ENCODE data around the gene GRK5. TPM values are rescaled to one million over a fixed set of nuclear protein-coding genes. Genes with fewer than 3 reads are reported as not detected.

GRK5 gene
- total RNA-seq, 4 donors from 2014 or later, result 6.2 to 12.5 (median 9.1) TPM

DNA sequence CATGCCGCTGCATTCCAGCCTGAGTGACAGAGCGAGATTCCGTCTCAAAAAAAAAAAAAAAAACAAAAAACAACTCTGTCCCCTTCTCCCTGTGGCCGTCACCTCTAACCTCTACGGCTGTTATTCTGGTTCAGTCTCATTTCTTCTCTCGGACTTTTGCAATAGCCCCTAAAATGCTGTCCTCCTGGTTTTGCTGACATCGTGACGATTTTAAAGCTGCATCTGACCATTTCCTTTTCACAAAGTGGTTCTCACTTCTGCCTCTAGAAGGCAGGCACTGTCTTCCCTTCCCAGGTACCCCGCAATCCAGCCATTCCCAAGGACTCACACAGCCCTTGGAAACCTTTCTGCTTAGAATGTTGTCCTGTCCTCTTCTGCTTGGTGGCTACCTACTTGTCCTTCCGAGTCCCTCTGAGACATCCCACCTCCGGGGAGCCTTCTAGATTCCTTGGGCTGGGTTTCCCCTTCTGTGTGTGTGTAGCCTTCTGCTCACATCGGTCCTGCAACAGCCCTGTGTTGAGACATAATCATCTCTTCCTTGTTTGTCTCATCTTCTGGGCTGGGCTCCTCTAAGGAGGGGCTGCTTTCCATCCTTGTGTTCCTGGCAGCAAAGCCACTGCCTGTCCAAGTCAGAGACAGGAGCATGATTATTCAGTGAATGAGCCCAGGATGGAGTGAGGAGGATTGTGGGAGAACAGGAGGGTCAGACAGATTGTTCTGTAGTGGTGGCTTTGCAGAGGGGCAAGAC is 83.1 kb downstream of the GRK5 start:
- TF ChIP-seq, protein P1, sequence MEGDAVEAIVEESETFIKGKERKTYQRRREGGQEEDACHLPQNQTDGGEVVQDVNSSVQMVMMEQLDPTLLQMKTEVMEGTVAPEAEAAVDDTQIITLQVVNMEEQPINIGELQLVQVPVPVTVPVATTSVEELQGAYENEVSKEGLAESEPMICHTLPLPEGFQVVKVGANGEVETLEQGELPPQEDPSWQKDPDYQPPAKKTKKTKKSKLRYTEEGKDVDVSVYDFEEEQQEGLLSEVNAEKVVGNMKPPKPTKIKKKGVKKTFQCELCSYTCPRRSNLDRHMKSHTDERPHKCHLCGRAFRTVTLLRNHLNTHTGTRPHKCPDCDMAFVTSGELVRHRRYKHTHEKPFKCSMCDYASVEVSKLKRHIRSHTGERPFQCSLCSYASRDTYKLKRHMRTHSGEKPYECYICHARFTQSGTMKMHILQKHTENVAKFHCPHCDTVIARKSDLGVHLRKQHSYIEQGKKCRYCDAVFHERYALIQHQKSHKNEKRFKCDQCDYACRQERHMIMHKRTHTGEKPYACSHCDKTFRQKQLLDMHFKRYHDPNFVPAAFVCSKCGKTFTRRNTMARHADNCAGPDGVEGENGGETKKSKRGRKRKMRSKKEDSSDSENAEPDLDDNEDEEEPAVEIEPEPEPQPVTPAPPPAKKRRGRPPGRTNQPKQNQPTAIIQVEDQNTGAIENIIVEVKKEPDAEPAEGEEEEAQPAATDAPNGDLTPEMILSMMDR (IDR thresholded peaks at IDR 0.05 in 4 of 5, conservative IDR thresholded peaks at IDR 0.05 in 1 of 5), result no peak
- TF ChIP-seq POLR2A (IDR thresholded peaks at IDR 0.05), result no peak
- no peaks in the 10 kb centered on the region for H3K27me3 ChIP-seq
- intact Hi-C loops (cut with DNase I; ENCODE audit: low total_unique reads), result no loop called here
- no peak overlapping the region for H3K4me3 ChIP-seq
- DNase-seq (no peak), ATAC-seq (peak in 1 of 2 donors; percentile 8)
- H3K27ac ChIP-seq, result peak overlapping the region; percentile 41 to 76 (median 60)
- no peaks in the 10 kb centered on the region for H3K36me3 ChIP-seq
- in situ Hi-C loops (cut with MboI; ENCODE audit: low sequenced_read_pairs in 4 of 4), result no loop called here
- no peaks in the 10 kb centered on the region for H3K9me3 ChIP-seq
- H3K4me1 ChIP-seq, result peaks cover 19 to 37% of the 10 kb centered on the region in 2 donors

DNA sequence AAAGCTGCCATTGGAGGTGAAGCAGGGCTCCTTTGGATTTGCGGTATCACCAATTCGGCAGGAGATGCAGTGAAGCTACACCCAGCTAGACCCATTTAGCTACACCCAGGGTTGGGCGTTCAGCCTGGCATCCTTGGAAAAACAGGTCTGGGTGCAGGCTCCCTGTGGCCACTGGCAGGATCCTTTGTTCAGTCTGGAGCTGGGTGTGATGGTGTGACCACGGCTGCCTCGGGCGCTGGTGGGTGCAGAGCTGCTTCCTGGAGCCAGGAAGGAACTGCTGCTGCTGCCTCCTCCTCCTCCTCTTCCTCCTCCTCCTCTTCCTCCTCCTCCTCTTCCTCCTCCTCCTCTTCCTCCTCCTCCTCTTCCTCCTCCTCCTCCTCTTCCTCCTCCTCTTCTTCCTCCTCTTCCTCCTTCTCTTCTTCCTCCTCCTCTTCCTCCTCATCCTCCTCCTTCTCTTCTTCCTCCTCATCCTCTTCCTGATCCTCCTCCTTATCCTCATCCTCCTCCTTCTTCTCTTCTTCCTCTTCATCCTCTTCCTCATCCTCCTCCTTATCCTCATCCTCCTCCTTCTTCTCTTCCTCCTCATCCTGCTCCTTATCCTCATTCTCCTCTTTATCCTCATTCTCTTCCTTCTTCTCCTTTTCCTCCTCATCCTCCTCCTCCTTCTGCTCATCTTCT is 84.0 kb downstream of the GRK5 start:
- Histone ChIP-seq H3K9me3 (no peaks in the 10 kb centered on the region), H3K4me3 (no peak overlapping the region), H3K27ac (peak overlapping the region; percentile 41 to 76 (median 60)), H3K4me1 (peaks cover 13 to 31% of the 10 kb centered on the region in 2 donors), H3K36me3 (no peaks in the 10 kb centered on the region), H3K27me3 (no peaks in the 10 kb centered on the region)
- DNase-seq (no peak), ATAC-seq (no peak)
- intact Hi-C loops (cut with DNase I; ENCODE audit: low total_unique reads) (no loop called here), in situ Hi-C loops (cut with MboI; ENCODE audit: low sequenced_read_pairs in 4 of 4) (no loop called here)
- TF ChIP-seq, protein P1 (IDR thresholded peaks at IDR 0.05 in 4 of 5, conservative IDR thresholded peaks at IDR 0.05 in 1 of 5), result no peak

DNA sequence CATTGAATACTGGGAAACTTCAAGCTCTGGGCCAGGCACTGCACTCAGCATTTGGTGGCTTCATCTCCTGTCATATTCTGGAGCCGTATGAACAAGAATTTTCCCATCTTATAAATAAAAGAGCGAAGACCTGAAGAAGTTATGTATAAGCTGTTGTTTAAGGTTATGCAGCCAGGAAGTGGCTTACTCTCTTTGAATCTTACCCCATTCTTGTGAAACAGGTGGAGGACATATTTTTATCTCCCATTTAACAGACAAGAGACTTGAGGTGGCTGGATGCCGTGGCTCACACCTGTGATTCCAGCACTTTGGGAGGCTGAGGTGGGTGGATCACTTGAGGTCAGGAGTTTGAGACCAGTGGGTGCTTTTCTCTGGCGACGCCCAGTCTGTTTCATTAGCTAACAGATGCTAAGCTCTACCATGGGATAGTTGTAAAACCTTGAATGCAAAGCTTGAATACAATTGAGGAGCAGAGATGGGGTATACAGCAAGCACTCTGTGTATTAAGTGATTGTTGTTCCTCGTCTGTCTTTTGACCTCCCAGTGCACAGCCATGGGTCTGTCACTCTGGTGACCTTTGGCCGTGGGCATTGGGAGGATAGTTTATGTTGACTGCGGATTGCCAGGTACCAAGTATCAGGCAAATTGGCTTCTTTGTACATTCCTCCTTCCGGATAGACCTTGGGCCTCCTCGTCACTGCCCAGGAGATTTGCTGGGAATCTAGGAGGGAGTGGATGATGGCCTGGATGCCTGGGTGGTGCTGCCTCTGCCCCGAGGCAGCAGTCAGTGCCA is 85.8 kb downstream of the GRK5 start:
- DNase-seq (no peak), ATAC-seq (no peak)
- Histone ChIP-seq H3K27ac (no peak overlapping the region), H3K36me3 (no peaks in the 10 kb centered on the region), H3K4me3 (no peak overlapping the region), H3K4me1 (peaks cover 22 to 43% of the 10 kb centered on the region in 2 donors), H3K27me3 (no peaks in the 10 kb centered on the region), H3K9me3 (no peaks in the 10 kb centered on the region)
- no peak for TF ChIP-seq POLR2A (IDR thresholded peaks at IDR 0.05)
- TF ChIP-seq, protein P1 (IDR thresholded peaks at IDR 0.05 in 4 of 5, conservative IDR thresholded peaks at IDR 0.05 in 1 of 5), result no peak
- in situ Hi-C loops (cut with MboI; ENCODE audit: low sequenced_read_pairs in 4 of 4), result no loop called here
- intact Hi-C loops (cut with DNase I; ENCODE audit: low total_unique reads), result no loop called here

DNA sequence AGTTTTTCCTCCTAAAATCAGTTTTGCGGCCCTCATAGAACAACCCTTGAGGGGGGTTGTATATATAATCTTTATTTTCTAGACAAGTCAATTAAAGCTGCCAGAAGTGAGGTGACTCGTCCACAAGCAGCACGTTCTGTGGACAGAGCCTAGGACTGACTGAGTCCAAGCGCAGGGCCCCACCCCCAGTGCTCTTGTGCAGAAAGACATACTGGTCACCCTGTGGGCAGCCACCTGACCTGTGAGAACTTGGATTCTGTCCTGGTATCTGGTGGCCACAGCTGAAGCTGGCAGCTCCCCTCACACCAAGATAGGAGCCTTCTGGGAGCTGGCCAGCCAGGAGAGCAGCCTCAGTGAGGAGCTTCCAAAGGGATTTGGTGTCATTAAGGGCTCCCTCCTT is 89.3 kb downstream of the GRK5 start:
- peak; percentile 96 for ATAC-seq
- in situ Hi-C loops (cut with MboI; ENCODE audit: low sequenced_read_pairs in 4 of 4), result no loop called here
- peaks cover 20 to 35% of the 10 kb centered on the region in 2 donors for H3K4me1 ChIP-seq
- DNase-seq, result peak; percentile 90 to 93
- intact Hi-C loops (cut with DNase I; ENCODE audit: low total_unique reads), result no loop called here
- no peaks in the 10 kb centered on the region for H3K9me3 ChIP-seq
- no peaks in the 10 kb centered on the region for H3K27me3 ChIP-seq
- H3K4me3 ChIP-seq, result no peak overlapping the region
- peak overlapping the region; percentile 58 to 84 (median 78) for H3K27ac ChIP-seq
- H3K36me3 ChIP-seq, result no peaks in the 10 kb centered on the region
- TF ChIP-seq, protein P1 (IDR thresholded peaks at IDR 0.05 in 4 of 5, conservative IDR thresholded peaks at IDR 0.05 in 1 of 5), result no peak
- TF ChIP-seq POLR2A (IDR thresholded peaks at IDR 0.05), result no peak
